Nephron (organoid): Measurements from ENCODE around the gene LPGAT1.

ENCODE experiments used
- H3K27ac Mint-ChIP-seq, 3 experiments: 2 replicates each; pipeline ENCODE4 v1.8.0; 2020; ENCODE audit warnings: mixed read lengths in 3 of 3, mild to moderate bottlenecking in 2 of 3, moderate library complexity in 1 of 3
- H3K27me3 Mint-ChIP-seq: 2 replicates; pipeline ENCODE4 v1.8.0; 2021; ENCODE audit warnings: low read depth, mild to moderate bottlenecking, moderate library complexity, mixed read lengths
- H3K36me3 Mint-ChIP-seq: 2 replicates; pipeline ENCODE4 v1.8.0; 2020; ENCODE audit warnings: low read depth, mixed read lengths
- H3K4me1 Mint-ChIP-seq: 2 replicates; pipeline ENCODE4 v1.8.0; 2020; ENCODE audit warnings: mixed read lengths
- H3K4me3 Mint-ChIP-seq, 3 experiments: 2 replicates each; pipeline ENCODE4 v1.8.0; 2020; ENCODE audit warnings: mild to moderate bottlenecking in 3 of 3, mixed read lengths in 3 of 3, moderate library complexity in 2 of 3
- H3K9me3 Mint-ChIP-seq: 2 replicates; pipeline ENCODE4 v1.8.0; 2020; ENCODE audit warnings: mixed read lengths
- CTCF ChIP-seq, 3 experiments: fragments of 200-600 bp; sonication (generic); IDR thresholded peaks; one replicate each; pipeline ENCODE4 v1.5.0; 2021; ENCODE audit warnings: antibody characterized with exemption in 3 of 3; ENCODE audit not compliant: unreplicated experiment in 3 of 3

Gene LPGAT1

GRCh38 chr1:211842518-211842917 is 12.0 kb upstream of the LPGAT1 start:
- Mint-ChIP-seq H3K27ac (no peak overlapping the region), H3K9me3 (no peaks in the 10 kb centered on the region), H3K4me3 (no peak overlapping the region), H3K4me1 (no peaks in the 10 kb centered on the region), H3K27me3 (peaks cover 10% of the 10 kb centered on the region), H3K36me3 (no peaks in the 10 kb centered on the region)
- no peak for TF ChIP-seq CTCF (IDR thresholded peaks at IDR 0.05; ENCODE audit: unreplicated experiment in 3 of 3)

- H3K9me3 Mint-ChIP-seq = no peaks in the 10 kb centered on the region
- no peak for TF ChIP-seq CTCF (IDR thresholded peaks at IDR 0.05; ENCODE audit: unreplicated experiment in 3 of 3)
Measured at GRCh38 chr1:211839106-211839505, 8.5 kb upstream of the LPGAT1 start.

GRCh38 chr1:211833174-211833820 is 2.7 kb upstream of the LPGAT1 start:
- Mint-ChIP-seq H3K9me3 (no peaks in the 10 kb centered on the region), H3K4me3 (peak overlapping the region in 2 of 3 experiments; percentile 20 to 57)
- no peak for TF ChIP-seq CTCF (IDR thresholded peaks at IDR 0.05; ENCODE audit: unreplicated experiment in 3 of 3)

More at GRCh38 chr1:211839106-211839505, 8.5 kb upstream of the LPGAT1 start:
- peaks cover 5% of the 10 kb centered on the region for H3K27me3 Mint-ChIP-seq
- no peaks in the 10 kb centered on the region for H3K36me3 Mint-ChIP-seq
- H3K27ac Mint-ChIP-seq = no peak overlapping the region
- no peak overlapping the region for H3K4me3 Mint-ChIP-seq
- no peaks in the 10 kb centered on the region for H3K4me1 Mint-ChIP-seq

GRCh38 chr1:211832661-211833060 is 2.1 kb upstream of the LPGAT1 start:
- Mint-ChIP-seq H3K9me3 (no peaks in the 10 kb centered on the region), H3K4me3 (peak overlapping the region in 2 of 3 experiments; percentile 57), H3K36me3 (no peaks in the 10 kb centered on the region), H3K4me1 (peaks cover 13% of the 10 kb centered on the region), H3K27me3 (no peaks in the 10 kb centered on the region), H3K27ac (no peak overlapping the region)
- no peak for TF ChIP-seq CTCF (IDR thresholded peaks at IDR 0.05; ENCODE audit: unreplicated experiment in 3 of 3)

More at GRCh38 chr1:211833174-211833820, 2.7 kb upstream of the LPGAT1 start:
- H3K27me3 Mint-ChIP-seq = no peaks in the 10 kb centered on the region
- peaks cover 9% of the 10 kb centered on the region for H3K4me1 Mint-ChIP-seq
- H3K27ac Mint-ChIP-seq = no peak overlapping the region
- H3K36me3 Mint-ChIP-seq = no peaks in the 10 kb centered on the region

GRCh38 chr1:211831558-211832323 is 1.2 kb upstream of the LPGAT1 start:
- peaks cover 20% of the 10 kb centered on the region for H3K4me1 Mint-ChIP-seq
- H3K4me3 Mint-ChIP-seq = peak overlapping the region; percentile 88 to 90 (median 89)
- TF ChIP-seq CTCF (IDR thresholded peaks at IDR 0.05; ENCODE audit: unreplicated experiment in 3 of 3) = no peak
- no peaks in the 10 kb centered on the region for H3K9me3 Mint-ChIP-seq
- no peaks in the 10 kb centered on the region for H3K36me3 Mint-ChIP-seq
- H3K27me3 Mint-ChIP-seq = no peaks in the 10 kb centered on the region
- peak overlapping the region in 2 of 3 experiments; percentile 49 to 60 for H3K27ac Mint-ChIP-seq
